Measurements from ENCODE around the gene LLGL2.
A peak's percentile ranks its signal among the peaks of the same experiment; 100 is the strongest.

The LLGL2 gene

GRCh38 chr17:75480281-75480680 lies 45.2 kb upstream of the LLGL2 start:
- FAIRE-seq = no peak
- DNase-seq (ENCODE audit: insufficient read length, low spot score) = no peak
- no peak for TF ChIP-seq CTCF (IDR thresholded peaks at IDR 0.05; ENCODE audit: insufficient read depth, missing control alignments)

GRCh38 chr17:75481194-75482068 lies 44.1 kb upstream of the LLGL2 start:
- TF ChIP-seq CTCF (IDR thresholded peaks at IDR 0.05; ENCODE audit: insufficient read depth, missing control alignments) = peak; percentile 10
- no peak for FAIRE-seq

GRCh38 chr17:75482098-75482942 lies 43.2 kb upstream of the LLGL2 start:
- no peak for DNase-seq (ENCODE audit: insufficient read length, low spot score)
- no peak for TF ChIP-seq CTCF (IDR thresholded peaks at IDR 0.05; ENCODE audit: insufficient read depth, missing control alignments)
- no peak for FAIRE-seq

More at GRCh38 chr17:75481194-75482068, 44.1 kb upstream of the LLGL2 start:
- DNase-seq (ENCODE audit: insufficient read length, low spot score) = peak; percentile 96

GRCh38 chr17:75485688-75486087 lies 39.8 kb upstream of the LLGL2 start:
- DNase-seq (ENCODE audit: insufficient read length, low spot score) (no peak), FAIRE-seq (no peak)
- TF ChIP-seq CTCF (IDR thresholded peaks at IDR 0.05; ENCODE audit: insufficient read depth, missing control alignments) = no peak

GRCh38 chr17:75486151-75486550 lies 39.3 kb upstream of the LLGL2 start:
- DNase-seq (ENCODE audit: insufficient read length, low spot score) (no peak), FAIRE-seq (no peak)
- no peak for TF ChIP-seq CTCF (IDR thresholded peaks at IDR 0.05; ENCODE audit: insufficient read depth, missing control alignments)

GRCh38 chr17:75486951-75487350 lies 38.5 kb upstream of the LLGL2 start:
- TF ChIP-seq CTCF (IDR thresholded peaks at IDR 0.05; ENCODE audit: insufficient read depth, missing control alignments) = no peak
- no peak for FAIRE-seq
- DNase-seq (ENCODE audit: insufficient read length, low spot score) = no peak

Measured in D721Med (cell line).